Spinal cord (tissue), 10 donors: ENCODE measurements around the gene CACNA1G. TPM values are rescaled to one million over a fixed set of nuclear protein-coding genes. Genes with fewer than 3 reads are reported as not detected.

Experiments used
- DNase-seq, 6 donors: peaks; one replicate each; pipeline versions ENCODE4 v3.0.0 to v3.0.0-alpha.2; 2013 to 2015; ENCODE audit warnings: low spot score in 6 of 6, low read depth in 4 of 6
- H3K27ac ChIP-seq: one replicate; pipeline ENCODE4 v1.5.1; 2013; ENCODE audit warnings: low read depth, low read length, control low read depth
- H3K27me3 ChIP-seq: one replicate; pipeline ENCODE4 v1.6.1; 2013; ENCODE audit warnings: low read length; ENCODE audit not compliant: control insufficient read depth, insufficient read depth
- H3K36me3 ChIP-seq: one replicate; pipeline ENCODE4 v1.6.1; 2013; ENCODE audit warnings: low read length; ENCODE audit not compliant: control insufficient read depth, insufficient read depth
- H3K4me1 ChIP-seq: one replicate; pipeline ENCODE4 v1.6.1; 2013; ENCODE audit warnings: low read length; ENCODE audit not compliant: control insufficient read depth, insufficient read depth
- H3K4me3 ChIP-seq: one replicate; pipeline ENCODE4 v1.5.1; 2013; ENCODE audit warnings: low read depth, low read length, control low read depth
- H3K9me3 ChIP-seq: one replicate; pipeline ENCODE4 v1.6.1; 2013; ENCODE audit warnings: low read length; ENCODE audit not compliant: control insufficient read depth, insufficient read depth
- WGBS: methylation state at CpG from one replicate; pipeline ENCODE4 v1.1.5; 2013; ENCODE audit warnings: missing lambda C conversion rate; ENCODE audit not compliant: insufficient coverage; 5-methylcytosine and 5-hydroxymethylcytosine counted together
- polyA plus RNA-seq, 2 donors: library from polyadenylated mRNA; unstranded; fragments of 120-200 nt; gene quantifications; one replicate each; pipeline ENCODE4 v1.2.1, GENCODE V29; 2013; ENCODE audit not compliant: insufficient read length in 2 of 2
- total RNA-seq, 2 donors: library from RNA; depleted of rRNA in 1 of 2; stranded (reverse); fragments of 120-200 nt in 1 of 2; fragments of >200 nt in 1 of 2; gene quantifications; one replicate each; pipeline versions ENCODE4 v1.2.3 to v1.2.4, GENCODE V29; 2013 to 2014
- donor health status: healthy.

The CACNA1G gene
- total and polyA plus RNA-seq, 4 donors, result 10.6 to 37.6 (median 23.2) TPM

GRCh38 chr17:50647187-50647586, 86.7 kb downstream of the CACNA1G start:
- Histone ChIP-seq H3K36me3 (no peaks in the 10 kb centered on the region), H3K9me3 (no peaks in the 10 kb centered on the region), H3K4me3 (no peak overlapping the region), H3K27me3 (no peaks in the 10 kb centered on the region), H3K27ac (no peak overlapping the region), H3K4me1 (peaks cover 3% of the 10 kb centered on the region)
- 100% methylated on average over 2 of the region's 2 CpGs for WGBS
- DNase-seq, result no peak

- no peak overlapping the region for H3K27ac ChIP-seq
- 73% methylated on average over 1 of the region's 7 CpGs for WGBS
- no peak for DNase-seq
- no peak overlapping the region for H3K4me3 ChIP-seq
- H3K9me3 ChIP-seq, result no peaks in the 10 kb centered on the region
- H3K36me3 ChIP-seq, result no peaks in the 10 kb centered on the region
- H3K4me1 ChIP-seq, result no peaks in the 10 kb centered on the region
- H3K27me3 ChIP-seq, result no peaks in the 10 kb centered on the region
Measured at GRCh38 chr17:50649042-50649908, 88.8 kb downstream of the CACNA1G start.

GRCh38 chr17:50651661-50652060, 91.1 kb downstream of the CACNA1G start:
- Histone ChIP-seq H3K4me1 (no peaks in the 10 kb centered on the region), H3K27me3 (no peaks in the 10 kb centered on the region), H3K4me3 (no peak overlapping the region), H3K9me3 (no peaks in the 10 kb centered on the region), H3K36me3 (no peaks in the 10 kb centered on the region), H3K27ac (no peak overlapping the region)
- DNase-seq, result no peak
- WGBS, result no CpG with 5 or more reads among the region's 2 CpGs

GRCh38 chr17:50653738-50654137, 93.2 kb downstream of the CACNA1G start:
- WGBS, result no CpG with 5 or more reads among the region's 3 CpGs
- no peak for DNase-seq
- H3K27me3 ChIP-seq, result no peaks in the 10 kb centered on the region
- no peaks in the 10 kb centered on the region for H3K9me3 ChIP-seq
- H3K27ac ChIP-seq, result no peak overlapping the region
- no peak overlapping the region for H3K4me3 ChIP-seq
- peaks cover 5% of the 10 kb centered on the region for H3K4me1 ChIP-seq
- no peaks in the 10 kb centered on the region for H3K36me3 ChIP-seq

GRCh38 chr17:50656509-50656908, 96.0 kb downstream of the CACNA1G start:
- Histone ChIP-seq H3K36me3 (no peaks in the 10 kb centered on the region), H3K4me1 (peaks cover 18% of the 10 kb centered on the region), H3K27ac (no peak overlapping the region), H3K27me3 (no peaks in the 10 kb centered on the region), H3K9me3 (no peaks in the 10 kb centered on the region), H3K4me3 (no peak overlapping the region)
- DNase-seq, result no peak
- WGBS, result 94% methylated on average over 5 of the region's 5 CpGs

- Histone ChIP-seq H3K36me3 (no peaks in the 10 kb centered on the region), H3K9me3 (no peaks in the 10 kb centered on the region), H3K4me1 (peaks cover 18% of the 10 kb centered on the region), H3K27me3 (no peaks in the 10 kb centered on the region), H3K4me3 (no peak overlapping the region), H3K27ac (no peak overlapping the region)
- WGBS, result 75% methylated on average over 4 of the region's 7 CpGs
- no peak for DNase-seq
Measured at GRCh38 chr17:50657054-50657453, 96.5 kb downstream of the CACNA1G start.

- WGBS, result 83% methylated on average over 2 of the region's 7 CpGs
- H3K27ac ChIP-seq, result no peak overlapping the region
- H3K27me3 ChIP-seq, result no peaks in the 10 kb centered on the region
- H3K4me3 ChIP-seq, result no peak overlapping the region
- no peaks in the 10 kb centered on the region for H3K9me3 ChIP-seq
- DNase-seq, result no peak
- peaks cover 18% of the 10 kb centered on the region for H3K4me1 ChIP-seq
- H3K36me3 ChIP-seq, result no peaks in the 10 kb centered on the region
Measured at GRCh38 chr17:50657627-50658026, 97.1 kb downstream of the CACNA1G start.

- H3K4me1 ChIP-seq, result peaks cover 18% of the 10 kb centered on the region
- no peak for DNase-seq
- H3K36me3 ChIP-seq, result no peaks in the 10 kb centered on the region
- WGBS, result 55% methylated on average over 6 of the region's 6 CpGs
- no peaks in the 10 kb centered on the region for H3K9me3 ChIP-seq
- H3K27ac ChIP-seq, result no peak overlapping the region
- H3K27me3 ChIP-seq, result no peaks in the 10 kb centered on the region
- no peak overlapping the region for H3K4me3 ChIP-seq
Measured at GRCh38 chr17:50658616-50659015, 98.1 kb downstream of the CACNA1G start.

GRCh38 chr17:50659179-50659578, 98.7 kb downstream of the CACNA1G start:
- Histone ChIP-seq H3K4me3 (no peak overlapping the region), H3K4me1 (peaks cover 18% of the 10 kb centered on the region), H3K36me3 (no peaks in the 10 kb centered on the region), H3K27ac (no peak overlapping the region), H3K9me3 (no peaks in the 10 kb centered on the region), H3K27me3 (no peaks in the 10 kb centered on the region)
- 85% methylated on average over 6 of the region's 10 CpGs for WGBS
- no peak for DNase-seq
